GM23338 (cell line): ENCODE results near the gene FCHSD1. TPM values are rescaled to one million over a fixed set of nuclear protein-coding genes. Genes with fewer than 3 reads are reported as not detected.

Source experiments
- ATAC-seq: fragments of 200-7000 bp; cut with Tn5 transposase; 3 replicates; pipeline ENCODE4 v1.9.1; 2020
- DNase-seq: peaks from one replicate; pipeline ENCODE4 v3.0.0-alpha.2; 2015; ENCODE audit warnings: low spot score
- H2AFZ ChIP-seq: fragments of 200-600 bp; sonication (generic); 2 replicates; pipeline ENCODE4 v1.8.0; 2016; ENCODE audit warnings: antibody characterized with exemption, mild to moderate bottlenecking, moderate library complexity
- H3F3A ChIP-seq: fragments of 200-600 bp; sonication (generic); replicated peaks from 2 replicates; pipeline ENCODE4 v1.8.0; 2017; ENCODE audit warnings: antibody characterized with exemption, mixed run types, low read depth
- H3K27ac ChIP-seq: fragments of 200-600 bp; sonication (generic); 2 replicates; pipeline ENCODE4 v1.6.1; 2016; ENCODE audit warnings: low read depth
- H3K27me3 ChIP-seq: fragments of 200-600 bp; sonication (generic); 2 replicates; pipeline ENCODE4 v1.8.0; 2016; ENCODE audit warnings: mild to moderate bottlenecking, mixed run types, moderate library complexity; ENCODE audit not compliant: insufficient read depth
- H3K36me3 ChIP-seq: fragments of 200-600 bp; sonication (generic); 2 replicates; pipeline ENCODE4 v1.8.0; 2016; ENCODE audit warnings: mild to moderate bottlenecking; ENCODE audit not compliant: insufficient read depth
- H3K4me1 ChIP-seq: fragments of 200-600 bp; sonication (generic); 2 replicates; pipeline ENCODE4 v1.8.0; 2016; ENCODE audit warnings: mild to moderate bottlenecking, moderate library complexity; ENCODE audit not compliant: insufficient read depth
- H3K4me2 ChIP-seq: fragments of 200-600 bp; sonication (generic); 2 replicates; pipeline ENCODE4 v1.7.1; 2017; ENCODE audit warnings: mixed run types
- H3K4me3 ChIP-seq: fragments of 200-600 bp; sonication (generic); 2 replicates; pipeline ENCODE4 v1.6.1; 2016; ENCODE audit warnings: mixed run types
- H3K79me2 ChIP-seq: fragments of 200-600 bp; sonication (generic); replicated peaks from 2 replicates; pipeline ENCODE4 v1.8.0; 2017; ENCODE audit warnings: mild to moderate bottlenecking; ENCODE audit not compliant: insufficient read depth
- H3K9me2 ChIP-seq: fragments of 200-600 bp; sonication (generic); 2 replicates; pipeline ENCODE4 v1.8.0; 2017; ENCODE audit not compliant: insufficient read depth
- H4K20me1 ChIP-seq: fragments of 200-600 bp; sonication (generic); replicated peaks from 2 replicates; pipeline ENCODE4 v1.8.0; 2017; ENCODE audit warnings: mild to moderate bottlenecking; ENCODE audit not compliant: insufficient read depth
- H3K27ac Mint-ChIP-seq: 2 replicates; pipeline ENCODE4 v1.8.0; 2020; ENCODE audit warnings: inconsistent platforms, mild to moderate bottlenecking, moderate library complexity, mixed read lengths
- H3K27me3 Mint-ChIP-seq: 3 replicates; pipeline ENCODE4 v1.8.0; 2022; ENCODE audit warnings: low read depth, mild to moderate bottlenecking, moderate library complexity, mixed read lengths, inconsistent platforms; ENCODE audit not compliant: insufficient read depth, poor library complexity
- H3K36me3 Mint-ChIP-seq: 3 replicates; pipeline ENCODE4 v1.8.0; 2021; ENCODE audit warnings: low read depth, mild to moderate bottlenecking, inconsistent platforms, moderate library complexity, mixed read lengths
- H3K4me1 Mint-ChIP-seq: 3 replicates; pipeline ENCODE4 v1.8.0; 2020; ENCODE audit warnings: mild to moderate bottlenecking, inconsistent platforms, mixed read lengths
- H3K4me3 Mint-ChIP-seq: 3 replicates; pipeline ENCODE4 v1.8.0; 2021; ENCODE audit warnings: moderate library complexity, mild to moderate bottlenecking, inconsistent platforms, mixed read lengths
- H3K9me3 Mint-ChIP-seq: 3 replicates; pipeline ENCODE4 v1.8.0; 2020; ENCODE audit warnings: moderate library complexity, mild to moderate bottlenecking, inconsistent platforms, mixed read lengths
- CREB1 ChIP-seq: fragments of 250-450 bp; sonication (Bioruptor Pico); IDR thresholded peaks from 2 replicates; pipeline ENCODE4 v1.5.0; 2020; ENCODE audit warnings: low read depth, mild to moderate bottlenecking, moderate library complexity
- EZH2 ChIP-seq: fragments of 200-600 bp; sonication (generic); IDR thresholded peaks from one replicate; pipeline ENCODE4 v1.8.0; 2017; ENCODE audit warnings: antibody characterized with exemption, mild to moderate bottlenecking, low read depth; ENCODE audit not compliant: unreplicated experiment
- EZH2phosphoT487 ChIP-seq: fragments of 200-600 bp; sonication (generic); IDR thresholded peaks from one replicate; pipeline ENCODE4 v1.8.1; 2018; ENCODE audit warnings: antibody characterized with exemption; ENCODE audit not compliant: unreplicated experiment
- JUNB ChIP-seq: IDR thresholded peaks from one replicate; pipeline ENCODE4 v1.6.1; 2016; ENCODE audit warnings: antibody characterized with exemption; ENCODE audit not compliant: unreplicated experiment
- NANOG ChIP-seq: IDR thresholded peaks from 2 replicates; pipeline ENCODE4 v1.6.1; 2016; ENCODE audit warnings: antibody characterized with exemption, borderline replicate concordance
- POLR2AphosphoS5 ChIP-seq: IDR thresholded peaks from 2 replicates; pipeline ENCODE4 v1.6.1; 2016; ENCODE audit warnings: antibody characterized with exemption, low read depth
- STAT1 ChIP-seq: IDR thresholded peaks from one replicate; pipeline ENCODE4 v1.6.1; 2016; ENCODE audit warnings: antibody characterized with exemption; ENCODE audit not compliant: unreplicated experiment
- ZNF114 ChIP-seq: fragments of 250-450 bp; sonication (Bioruptor Pico); IDR thresholded peaks from 2 replicates; pipeline ENCODE4 v1.5.0; 2020; ENCODE audit warnings: mild to moderate bottlenecking, moderate library complexity
- ZNF331 ChIP-seq: fragments of 250-450 bp; sonication (Bioruptor Pico); IDR thresholded peaks from 2 replicates; pipeline ENCODE4 v1.5.0; 2020; ENCODE audit warnings: low read depth, mild to moderate bottlenecking, moderate library complexity
- polyA plus RNA-seq: library from polyadenylated mRNA; unstranded; fragments of >200 nt; fragmentation: Nextera tagmentation; extraction: Ambion mirVana; gene quantifications from 2 replicates; pipeline ENCODE4 v1.2.1, GENCODE V29; 2016
- total RNA-seq: library from RNA; depleted of rRNA; stranded (reverse); fragments of >200 nt; shearing (Covaris generic); gene quantifications from 2 replicates; pipeline ENCODE4 v1.2.3, GENCODE V29; 2014
- TF ChIP-seq, protein P1 (sequence below): IDR thresholded peaks from 2 replicates; pipeline ENCODE4 v1.6.1; 2016; ENCODE audit warnings: antibody characterized with exemption
- TF ChIP-seq, protein P2 (sequence below): IDR thresholded peaks from one replicate; pipeline ENCODE4 v1.6.1; 2018; ENCODE audit warnings: antibody characterized with exemption; ENCODE audit not compliant: unreplicated experiment
- TF ChIP-seq, protein P3 (sequence below), 2 experiments: fragments of 200-600 bp in 1 of 2; sonication (generic) in 1 of 2; conservative IDR thresholded peaks; 2 replicates each; pipeline versions ENCODE4 v1.5.1 to v1.6.1; 2016 to 2017; ENCODE audit warnings: antibody characterized with exemption in 2 of 2, low read depth in 2 of 2, mild to moderate bottlenecking in 2 of 2, moderate library complexity in 1 of 2

The FCHSD1 gene
- total and polyA plus RNA-seq, 2 experiments from 2014 or later: 24.7 to 46.6 TPM

DNA sequence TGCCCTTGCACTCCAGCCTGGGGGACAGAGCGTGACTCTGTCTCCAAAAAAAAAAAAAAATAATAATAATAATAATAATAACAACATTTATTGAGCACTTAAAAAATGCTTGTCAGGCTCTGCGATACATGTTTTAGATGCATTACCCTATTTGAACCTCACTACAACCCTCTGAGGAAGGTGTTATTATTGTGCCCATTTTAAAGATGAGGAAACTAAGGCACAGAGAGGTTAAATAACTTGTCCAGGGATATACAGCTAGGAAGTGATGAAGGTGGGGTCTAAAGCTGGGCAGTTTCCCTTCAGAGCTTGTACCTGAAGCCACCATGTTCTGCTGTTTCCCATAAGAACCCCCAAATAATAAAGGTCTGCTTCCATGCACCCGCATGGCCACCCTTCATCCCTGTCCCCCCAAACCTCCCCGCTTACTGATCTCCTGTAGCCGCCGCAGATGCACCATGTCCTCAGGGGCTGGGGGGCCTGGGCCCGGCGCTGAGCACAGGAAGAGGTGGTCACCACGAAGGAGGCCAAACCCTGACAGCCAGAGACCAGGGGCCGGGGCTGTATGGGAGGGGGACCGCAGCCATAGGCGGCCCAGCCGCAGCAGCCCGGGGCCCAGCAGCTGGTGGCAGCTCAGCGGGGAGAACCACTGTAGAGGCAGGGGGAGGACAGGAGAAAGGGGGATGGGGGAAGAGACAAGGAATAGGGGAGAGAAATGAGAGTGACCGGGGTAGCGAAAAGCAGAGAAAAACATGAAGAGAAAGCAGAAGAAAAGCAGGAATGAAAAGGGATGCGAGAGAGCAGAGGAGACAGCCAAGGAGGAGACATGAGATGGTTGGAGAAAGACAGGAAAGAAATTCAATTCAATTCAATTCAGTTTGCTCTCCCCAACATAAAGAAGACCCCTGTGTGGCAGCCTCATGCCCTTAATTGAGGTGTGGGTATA is 15.1 kb upstream of the FCHSD1 start:
- Histone ChIP-seq H3K79me2 (no peaks in the 10 kb centered on the region), H4K20me1 (no peaks in the 10 kb centered on the region), H3K9me2 (no peaks in the 10 kb centered on the region), H3K4me2 (no peak overlapping the region), H3K27ac (no peak overlapping the region), H3K4me3 (no peak overlapping the region), H3K4me1 (no peaks in the 10 kb centered on the region), H3F3A (0 out of 2 replicates have a peak, but pooled peaks cover 3% of the 10 kb centered on the region), H3K36me3 (peaks cover 29% of the 10 kb centered on the region), H2AFZ (no peak overlapping the region), H3K27me3 (no peaks in the 10 kb centered on the region)
- Mint-ChIP-seq H3K27ac (no peak overlapping the region), H3K4me3 (no peak overlapping the region), H3K9me3 (no peaks in the 10 kb centered on the region), H3K27me3 (peaks cover 14% of the 10 kb centered on the region), H3K4me1 (peaks cover 14% of the 10 kb centered on the region), H3K36me3 (peaks cover 61% of the 10 kb centered on the region)
- no peak for ATAC-seq
- DNase-seq: no peak
- TF ChIP-seq, protein P1, sequence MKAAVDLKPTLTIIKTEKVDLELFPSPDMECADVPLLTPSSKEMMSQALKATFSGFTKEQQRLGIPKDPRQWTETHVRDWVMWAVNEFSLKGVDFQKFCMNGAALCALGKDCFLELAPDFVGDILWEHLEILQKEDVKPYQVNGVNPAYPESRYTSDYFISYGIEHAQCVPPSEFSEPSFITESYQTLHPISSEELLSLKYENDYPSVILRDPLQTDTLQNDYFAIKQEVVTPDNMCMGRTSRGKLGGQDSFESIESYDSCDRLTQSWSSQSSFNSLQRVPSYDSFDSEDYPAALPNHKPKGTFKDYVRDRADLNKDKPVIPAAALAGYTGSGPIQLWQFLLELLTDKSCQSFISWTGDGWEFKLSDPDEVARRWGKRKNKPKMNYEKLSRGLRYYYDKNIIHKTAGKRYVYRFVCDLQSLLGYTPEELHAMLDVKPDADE: no peak
- TF ChIP-seq EZH2: no peak
- TF ChIP-seq ZNF114 (CRISPR knock-in tag): no peak
- TF ChIP-seq, protein P2, sequence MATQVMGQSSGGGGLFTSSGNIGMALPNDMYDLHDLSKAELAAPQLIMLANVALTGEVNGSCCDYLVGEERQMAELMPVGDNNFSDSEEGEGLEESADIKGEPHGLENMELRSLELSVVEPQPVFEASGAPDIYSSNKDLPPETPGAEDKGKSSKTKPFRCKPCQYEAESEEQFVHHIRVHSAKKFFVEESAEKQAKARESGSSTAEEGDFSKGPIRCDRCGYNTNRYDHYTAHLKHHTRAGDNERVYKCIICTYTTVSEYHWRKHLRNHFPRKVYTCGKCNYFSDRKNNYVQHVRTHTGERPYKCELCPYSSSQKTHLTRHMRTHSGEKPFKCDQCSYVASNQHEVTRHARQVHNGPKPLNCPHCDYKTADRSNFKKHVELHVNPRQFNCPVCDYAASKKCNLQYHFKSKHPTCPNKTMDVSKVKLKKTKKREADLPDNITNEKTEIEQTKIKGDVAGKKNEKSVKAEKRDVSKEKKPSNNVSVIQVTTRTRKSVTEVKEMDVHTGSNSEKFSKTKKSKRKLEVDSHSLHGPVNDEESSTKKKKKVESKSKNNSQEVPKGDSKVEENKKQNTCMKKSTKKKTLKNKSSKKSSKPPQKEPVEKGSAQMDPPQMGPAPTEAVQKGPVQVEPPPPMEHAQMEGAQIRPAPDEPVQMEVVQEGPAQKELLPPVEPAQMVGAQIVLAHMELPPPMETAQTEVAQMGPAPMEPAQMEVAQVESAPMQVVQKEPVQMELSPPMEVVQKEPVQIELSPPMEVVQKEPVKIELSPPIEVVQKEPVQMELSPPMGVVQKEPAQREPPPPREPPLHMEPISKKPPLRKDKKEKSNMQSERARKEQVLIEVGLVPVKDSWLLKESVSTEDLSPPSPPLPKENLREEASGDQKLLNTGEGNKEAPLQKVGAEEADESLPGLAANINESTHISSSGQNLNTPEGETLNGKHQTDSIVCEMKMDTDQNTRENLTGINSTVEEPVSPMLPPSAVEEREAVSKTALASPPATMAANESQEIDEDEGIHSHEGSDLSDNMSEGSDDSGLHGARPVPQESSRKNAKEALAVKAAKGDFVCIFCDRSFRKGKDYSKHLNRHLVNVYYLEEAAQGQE: no peak
- TF ChIP-seq, protein P3, sequence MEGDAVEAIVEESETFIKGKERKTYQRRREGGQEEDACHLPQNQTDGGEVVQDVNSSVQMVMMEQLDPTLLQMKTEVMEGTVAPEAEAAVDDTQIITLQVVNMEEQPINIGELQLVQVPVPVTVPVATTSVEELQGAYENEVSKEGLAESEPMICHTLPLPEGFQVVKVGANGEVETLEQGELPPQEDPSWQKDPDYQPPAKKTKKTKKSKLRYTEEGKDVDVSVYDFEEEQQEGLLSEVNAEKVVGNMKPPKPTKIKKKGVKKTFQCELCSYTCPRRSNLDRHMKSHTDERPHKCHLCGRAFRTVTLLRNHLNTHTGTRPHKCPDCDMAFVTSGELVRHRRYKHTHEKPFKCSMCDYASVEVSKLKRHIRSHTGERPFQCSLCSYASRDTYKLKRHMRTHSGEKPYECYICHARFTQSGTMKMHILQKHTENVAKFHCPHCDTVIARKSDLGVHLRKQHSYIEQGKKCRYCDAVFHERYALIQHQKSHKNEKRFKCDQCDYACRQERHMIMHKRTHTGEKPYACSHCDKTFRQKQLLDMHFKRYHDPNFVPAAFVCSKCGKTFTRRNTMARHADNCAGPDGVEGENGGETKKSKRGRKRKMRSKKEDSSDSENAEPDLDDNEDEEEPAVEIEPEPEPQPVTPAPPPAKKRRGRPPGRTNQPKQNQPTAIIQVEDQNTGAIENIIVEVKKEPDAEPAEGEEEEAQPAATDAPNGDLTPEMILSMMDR (conservative IDR thresholded peaks at IDR 0.05; ENCODE audit: low read depth in 2 of 2): no peak
- no peak for TF ChIP-seq ZNF331 (CRISPR knock-in tag)
- TF ChIP-seq STAT1: no peak
- no peak for TF ChIP-seq EZH2phosphoT487
- TF ChIP-seq CREB1 (CRISPR knock-in tag): no peak
- TF ChIP-seq JUNB: no peak
- no peak for TF ChIP-seq POLR2AphosphoS5
- TF ChIP-seq NANOG: no peak
